Type B pancreatic cell (in vitro differentiated cells): ENCODE data around the gene COX7B2. TPM values are rescaled to one million over a fixed set of nuclear protein-coding genes. Genes with fewer than 3 reads are reported as not detected.

ENCODE experiments used
- DNase-seq: peaks from one replicate; pipeline ENCODE4 v3.0.0; 2021; ENCODE audit warnings: mixed read lengths; ENCODE audit not compliant: unreplicated experiment; ENCODE audit errors: extremely low spot score
- H3K27ac Mint-ChIP-seq: 2 replicates; pipeline ENCODE4 v1.8.0; 2021; ENCODE audit warnings: mild to moderate bottlenecking, mixed read lengths
- H3K27me3 Mint-ChIP-seq: 2 replicates; pipeline ENCODE4 v1.8.0; 2021; ENCODE audit warnings: mixed read lengths
- H3K36me3 Mint-ChIP-seq: 2 replicates; pipeline ENCODE4 v1.8.0; 2021; ENCODE audit warnings: mixed read lengths
- H3K4me1 Mint-ChIP-seq: one replicate; pipeline ENCODE4 v1.8.0; 2021; ENCODE audit warnings: mixed read lengths; ENCODE audit not compliant: unreplicated experiment
- H3K4me3 Mint-ChIP-seq: 2 replicates; pipeline ENCODE4 v1.8.0; 2021; ENCODE audit warnings: mild to moderate bottlenecking, mixed read lengths
- H3K9me3 Mint-ChIP-seq: 2 replicates; pipeline ENCODE4 v1.8.0; 2021; ENCODE audit warnings: mixed read lengths
- total RNA-seq: library from RNA; stranded (reverse); gene quantifications from 2 replicates; pipeline ENCODE4 v1.2.1, GENCODE V29; 2021; ENCODE audit warnings: low replicate concordance
- TF ChIP-seq, protein P1 (sequence below): fragments of 200-600 bp; sonication (generic); conservative IDR thresholded peaks from 2 replicates; pipeline ENCODE4 v1.5.0; 2021; ENCODE audit warnings: antibody characterized with exemption, mild to moderate bottlenecking

The COX7B2 gene
- total RNA-seq, 1 donor from 2014 or later, result not detected

DNA sequence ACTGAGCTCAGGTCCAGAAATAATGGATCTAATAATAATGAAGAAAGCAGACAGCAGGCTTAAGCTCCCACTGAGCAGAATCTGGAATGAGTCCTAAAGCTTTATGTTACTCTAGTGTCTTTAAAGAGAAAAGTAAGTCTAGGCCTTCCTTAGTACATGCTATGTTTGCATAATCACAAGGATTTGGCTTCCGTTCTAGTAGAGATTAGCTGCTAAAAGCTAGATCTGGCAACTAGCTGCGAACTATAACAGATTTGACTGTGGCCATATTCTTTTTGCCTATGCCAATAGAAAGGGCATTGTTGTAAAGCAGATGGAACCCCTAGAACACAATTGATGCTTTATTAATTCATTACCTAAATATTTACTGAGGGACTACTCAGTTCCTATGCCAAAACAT lies 19.0 kb downstream of the COX7B2 start:
- peaks cover 7% of the 10 kb centered on the region for H3K27me3 Mint-ChIP-seq
- no peaks in the 10 kb centered on the region for H3K36me3 Mint-ChIP-seq
- TF ChIP-seq, protein P1, sequence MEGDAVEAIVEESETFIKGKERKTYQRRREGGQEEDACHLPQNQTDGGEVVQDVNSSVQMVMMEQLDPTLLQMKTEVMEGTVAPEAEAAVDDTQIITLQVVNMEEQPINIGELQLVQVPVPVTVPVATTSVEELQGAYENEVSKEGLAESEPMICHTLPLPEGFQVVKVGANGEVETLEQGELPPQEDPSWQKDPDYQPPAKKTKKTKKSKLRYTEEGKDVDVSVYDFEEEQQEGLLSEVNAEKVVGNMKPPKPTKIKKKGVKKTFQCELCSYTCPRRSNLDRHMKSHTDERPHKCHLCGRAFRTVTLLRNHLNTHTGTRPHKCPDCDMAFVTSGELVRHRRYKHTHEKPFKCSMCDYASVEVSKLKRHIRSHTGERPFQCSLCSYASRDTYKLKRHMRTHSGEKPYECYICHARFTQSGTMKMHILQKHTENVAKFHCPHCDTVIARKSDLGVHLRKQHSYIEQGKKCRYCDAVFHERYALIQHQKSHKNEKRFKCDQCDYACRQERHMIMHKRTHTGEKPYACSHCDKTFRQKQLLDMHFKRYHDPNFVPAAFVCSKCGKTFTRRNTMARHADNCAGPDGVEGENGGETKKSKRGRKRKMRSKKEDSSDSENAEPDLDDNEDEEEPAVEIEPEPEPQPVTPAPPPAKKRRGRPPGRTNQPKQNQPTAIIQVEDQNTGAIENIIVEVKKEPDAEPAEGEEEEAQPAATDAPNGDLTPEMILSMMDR, result no peak
- H3K4me3 Mint-ChIP-seq, result no peak overlapping the region
- no peaks in the 10 kb centered on the region for H3K4me1 Mint-ChIP-seq
- peaks cover 3% of the 10 kb centered on the region for H3K9me3 Mint-ChIP-seq
- H3K27ac Mint-ChIP-seq, result no peak overlapping the region
- no peak for DNase-seq

DNA sequence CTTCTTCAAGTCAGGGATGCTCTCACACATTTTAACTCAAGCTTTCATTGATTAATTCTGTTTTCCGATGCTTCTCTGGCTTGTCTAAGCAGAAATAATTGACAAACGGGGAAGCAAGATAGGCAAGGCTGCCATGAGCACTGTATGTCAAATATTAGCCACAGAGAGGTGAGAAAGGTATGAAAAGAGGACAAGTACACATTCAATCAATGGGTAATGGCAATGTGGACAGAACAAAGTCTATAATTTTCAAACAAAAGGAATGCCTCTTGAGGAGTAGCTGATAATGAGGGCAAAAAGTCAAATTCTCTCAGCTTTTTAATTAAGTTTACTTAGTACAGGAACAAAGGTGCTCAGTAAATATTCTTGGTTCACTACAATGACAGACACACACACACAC lies 19.6 kb downstream of the COX7B2 start:
- TF ChIP-seq, protein P1, result no peak
- Mint-ChIP-seq H3K27me3 (peaks cover 7% of the 10 kb centered on the region), H3K27ac (no peak overlapping the region), H3K36me3 (no peaks in the 10 kb centered on the region), H3K4me3 (peak overlapping the region; percentile 21), H3K9me3 (peaks cover 3% of the 10 kb centered on the region), H3K4me1 (no peaks in the 10 kb centered on the region)
- no peak for DNase-seq

DNA sequence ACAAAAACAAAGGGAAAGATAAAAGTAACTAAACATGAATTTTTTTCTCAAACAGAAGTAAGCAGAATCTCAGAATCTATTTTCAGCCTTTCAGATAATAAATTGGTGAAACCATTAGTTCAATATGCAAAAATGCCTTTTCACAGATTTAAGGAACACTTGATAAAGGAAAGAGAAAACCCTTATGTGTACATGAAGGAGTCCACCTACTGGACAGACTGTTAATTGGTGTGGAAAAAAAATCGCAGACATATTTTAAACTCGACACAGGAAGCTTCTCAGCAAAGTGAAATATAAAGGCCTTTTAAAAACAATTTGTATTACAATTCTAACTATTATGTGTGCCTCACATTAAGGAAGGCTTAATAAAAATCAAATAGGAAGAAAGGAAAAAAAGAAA lies 22.3 kb downstream of the COX7B2 start:
- TF ChIP-seq, protein P1, result peak; percentile 68
- no peak overlapping the region for H3K4me3 Mint-ChIP-seq
- no peak overlapping the region for H3K27ac Mint-ChIP-seq
- H3K27me3 Mint-ChIP-seq, result peaks cover 7% of the 10 kb centered on the region
- H3K36me3 Mint-ChIP-seq, result no peaks in the 10 kb centered on the region
- peaks cover 3% of the 10 kb centered on the region for H3K9me3 Mint-ChIP-seq
- DNase-seq, result no peak
- no peaks in the 10 kb centered on the region for H3K4me1 Mint-ChIP-seq

DNA sequence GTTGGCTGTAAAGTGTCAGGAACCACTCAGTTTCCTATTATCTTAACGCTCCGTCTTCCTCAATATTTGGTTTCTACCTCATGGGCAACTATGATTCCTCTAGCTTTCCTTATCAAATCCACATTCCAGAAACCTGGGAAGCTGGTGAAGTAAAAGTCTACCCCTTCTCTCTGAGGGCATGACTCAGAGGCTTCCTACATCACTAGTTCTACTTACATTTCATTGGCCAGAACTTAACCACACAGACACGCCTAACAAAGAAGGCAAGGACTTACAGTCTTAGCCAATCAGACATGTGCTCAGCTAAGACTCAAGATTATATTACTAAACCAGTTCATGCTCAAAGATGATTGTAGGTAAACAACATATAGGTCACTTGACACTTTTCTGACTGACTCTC lies 30.4 kb downstream of the COX7B2 start:
- Mint-ChIP-seq H3K9me3 (no peaks in the 10 kb centered on the region), H3K4me3 (no peak overlapping the region)

DNA sequence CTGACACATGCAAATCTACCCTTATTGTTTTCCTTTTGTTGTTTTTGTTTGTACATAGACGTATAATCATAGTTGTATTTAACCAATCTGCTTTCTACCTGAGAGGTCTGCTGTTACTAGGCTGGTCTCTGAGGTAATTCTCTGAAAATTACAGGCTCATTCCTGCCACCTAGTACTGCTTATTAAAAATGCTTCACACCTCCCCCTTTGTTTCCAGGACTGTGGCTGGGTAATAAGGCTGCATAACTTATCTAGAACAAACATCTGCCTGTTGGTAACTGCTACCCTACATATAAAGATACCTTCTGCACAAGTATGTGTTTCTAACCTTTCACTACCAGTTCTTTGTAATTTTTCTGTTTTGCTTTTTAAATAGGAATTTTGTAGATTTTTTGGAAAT lies 34.2 kb downstream of the COX7B2 start:
- no peak overlapping the region for H3K4me3 Mint-ChIP-seq
- H3K36me3 Mint-ChIP-seq, result no peaks in the 10 kb centered on the region
- no peaks in the 10 kb centered on the region for H3K4me1 Mint-ChIP-seq
- peaks cover 5% of the 10 kb centered on the region for H3K9me3 Mint-ChIP-seq
- H3K27me3 Mint-ChIP-seq, result no peaks in the 10 kb centered on the region
- H3K27ac Mint-ChIP-seq, result no peak overlapping the region
- DNase-seq, result no peak
- TF ChIP-seq, protein P1, result no peak

More for the DNA sequence above, 30.4 kb downstream of the COX7B2 start:
- Mint-ChIP-seq H3K27ac (no peak overlapping the region), H3K27me3 (no peaks in the 10 kb centered on the region), H3K36me3 (no peaks in the 10 kb centered on the region), H3K4me1 (no peaks in the 10 kb centered on the region)
- no peak for DNase-seq
- TF ChIP-seq, protein P1, result no peak

DNA sequence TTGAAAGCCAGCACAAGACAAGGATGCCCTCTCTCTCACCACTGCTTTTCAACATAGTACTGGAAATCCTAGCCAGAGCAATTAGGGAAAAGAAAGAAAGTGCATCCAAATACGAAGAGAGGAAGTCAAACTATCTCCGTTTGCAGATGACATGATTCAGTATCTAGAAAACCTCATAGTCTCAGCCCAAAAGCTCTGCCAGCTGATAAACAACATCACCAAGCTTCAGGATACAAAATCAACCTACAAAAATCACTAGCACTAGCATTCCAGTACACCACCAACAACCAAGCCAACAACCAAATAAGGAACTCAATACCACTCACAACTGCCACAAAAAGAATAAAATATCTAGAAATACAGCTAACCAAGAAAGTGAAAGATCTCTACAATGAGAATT lies 38.6 kb downstream of the COX7B2 start:
- TF ChIP-seq, protein P1, result no peak
- DNase-seq, result no peak
- no peaks in the 10 kb centered on the region for H3K36me3 Mint-ChIP-seq
- no peaks in the 10 kb centered on the region for H3K27me3 Mint-ChIP-seq
- no peaks in the 10 kb centered on the region for H3K4me1 Mint-ChIP-seq
- no peak overlapping the region for H3K27ac Mint-ChIP-seq
- H3K9me3 Mint-ChIP-seq, result peaks cover 8% of the 10 kb centered on the region
- H3K4me3 Mint-ChIP-seq, result no peak overlapping the region
